Neural progenitor cell (in vitro differentiated cells): ENCODE data around the gene MEIS1. TPM values are rescaled to one million over a fixed set of nuclear protein-coding genes. Genes with fewer than 3 reads are reported as not detected.

Source experiments
- DNase-seq: peaks from one replicate; pipeline ENCODE4 v3.0.0-alpha.2; 2016; ENCODE audit warnings: low spot score
- H2AFZ ChIP-seq: fragments of 200-600 bp; sonication (generic); replicated peaks from 2 replicates; pipeline ENCODE4 v1.6.1; 2016; ENCODE audit warnings: antibody characterized with exemption
- H3F3A ChIP-seq: fragments of 200-600 bp; sonication (generic); 2 replicates; pipeline ENCODE4 v1.6.1; 2016; ENCODE audit warnings: antibody characterized with exemption, low read depth
- H3K27ac ChIP-seq: fragments of 200-600 bp; sonication (generic); 2 replicates; pipeline ENCODE4 v1.5.1; 2016; ENCODE audit warnings: mild to moderate bottlenecking
- H3K27me3 ChIP-seq: fragments of 200-600 bp; sonication (generic); 2 replicates; pipeline ENCODE4 v1.6.1; 2016; ENCODE audit warnings: mild to moderate bottlenecking, moderate library complexity
- H3K36me3 ChIP-seq: fragments of 200-600 bp; sonication (generic); 2 replicates; pipeline ENCODE4 v1.5.1; 2016
- H3K4me1 ChIP-seq: fragments of 200-600 bp; sonication (generic); 2 replicates; pipeline ENCODE4 v1.6.1; 2016; ENCODE audit warnings: mixed run types
- H3K4me2 ChIP-seq: fragments of 200-600 bp; sonication (generic); 2 replicates; pipeline ENCODE4 v1.6.1; 2016
- H3K4me3 ChIP-seq: fragments of 200-600 bp; sonication (generic); 2 replicates; pipeline ENCODE4 v1.5.1; 2016
- H3K79me2 ChIP-seq: fragments of 200-600 bp; sonication (generic); 2 replicates; pipeline ENCODE4 v1.6.1; 2016; ENCODE audit warnings: low read depth
- H3K9ac ChIP-seq: fragments of 200-600 bp; sonication (generic); 2 replicates; pipeline ENCODE4 v1.6.1; 2016
- H3K9me3 ChIP-seq: fragments of 200-600 bp; sonication (generic); 2 replicates; pipeline ENCODE4 v1.5.1; 2016; ENCODE audit warnings: low read depth
- H4K20me1 ChIP-seq: fragments of 200-600 bp; sonication (generic); 2 replicates; pipeline ENCODE4 v1.6.1; 2016; ENCODE audit warnings: low read depth
- H3K27ac Mint-ChIP-seq: 3 replicates; pipeline ENCODE4 v1.8.0; 2021; ENCODE audit warnings: mixed read lengths
- H3K27me3 Mint-ChIP-seq: 2 replicates; pipeline ENCODE4 v1.8.0; 2022; ENCODE audit warnings: low read depth, mild to moderate bottlenecking, inconsistent platforms, moderate library complexity, mixed read lengths; ENCODE audit not compliant: insufficient read depth
- H3K36me3 Mint-ChIP-seq: 3 replicates; pipeline ENCODE4 v1.8.0; 2021; ENCODE audit warnings: mixed read lengths
- H3K4me1 Mint-ChIP-seq: 3 replicates; pipeline ENCODE4 v1.8.0; 2021; ENCODE audit warnings: mixed read lengths
- H3K4me3 Mint-ChIP-seq: 3 replicates; pipeline ENCODE4 v1.8.0; 2021; ENCODE audit warnings: mild to moderate bottlenecking, moderate library complexity, mixed read lengths
- H3K9me3 Mint-ChIP-seq: 3 replicates; pipeline ENCODE4 v1.8.0; 2020; ENCODE audit warnings: mixed read lengths
- CTCF ChIP-seq: fragments of 200-600 bp; sonication (generic); IDR thresholded peaks from 2 replicates; pipeline ENCODE4 v1.5.1; 2017; ENCODE audit warnings: antibody characterized with exemption, mild to moderate bottlenecking
- EZH2 ChIP-seq: fragments of 200-600 bp; sonication (generic); IDR thresholded peaks from 2 replicates; pipeline ENCODE4 v1.6.1; 2017; ENCODE audit warnings: antibody characterized with exemption, mild to moderate bottlenecking, moderate library complexity
- EZH2phosphoT487 ChIP-seq: fragments of 200-600 bp; sonication (generic); IDR thresholded peaks from 2 replicates; pipeline ENCODE4 v1.6.1; 2017; ENCODE audit warnings: antibody characterized with exemption
- total RNA-seq: library from RNA; depleted of rRNA; stranded (reverse); fragments of >200 nt; gene quantifications from 2 replicates; pipeline ENCODE4 v1.2.3, GENCODE V29; 2015; ENCODE audit warnings: low replicate concordance

The MEIS1 gene
- total RNA-seq, 1 donor from 2014 or later = 14.7 TPM

GRCh38 chr2:66523377-66523969 lies 88.5 kb downstream of the MEIS1 start:
- Histone ChIP-seq H3K4me3 (no peak overlapping the region), H3K27ac (no peak overlapping the region), H3K4me2 (no peak overlapping the region), H2AFZ (no peak overlapping the region), H3K9ac (no peak overlapping the region), H3K9me3 (no peaks in the 10 kb centered on the region), H3K79me2 (no peaks in the 10 kb centered on the region), H3K27me3 (no peaks in the 10 kb centered on the region), H4K20me1 (no peaks in the 10 kb centered on the region), H3K4me1 (peaks cover 26% of the 10 kb centered on the region), H3K36me3 (no peaks in the 10 kb centered on the region), H3F3A (no peaks in the 10 kb centered on the region)
- peaks cover 43% of the 10 kb centered on the region for H3K4me1 Mint-ChIP-seq
- no peak for TF ChIP-seq CTCF
- no peak for TF ChIP-seq EZH2
- no peak for TF ChIP-seq EZH2phosphoT487
- no peak overlapping the region for H3K4me3 Mint-ChIP-seq
- no peak for DNase-seq
- H3K27ac Mint-ChIP-seq = no peak overlapping the region
- no peaks in the 10 kb centered on the region for H3K9me3 Mint-ChIP-seq
- H3K36me3 Mint-ChIP-seq = peaks cover 2% of the 10 kb centered on the region
- peaks cover 6% of the 10 kb centered on the region for H3K27me3 Mint-ChIP-seq

GRCh38 chr2:66523990-66524389 lies 89.1 kb downstream of the MEIS1 start:
- Mint-ChIP-seq H3K9me3 (no peaks in the 10 kb centered on the region), H3K4me1 (peaks cover 41% of the 10 kb centered on the region), H3K27ac (no peak overlapping the region), H3K36me3 (peaks cover 7% of the 10 kb centered on the region), H3K27me3 (peaks cover 7% of the 10 kb centered on the region), H3K4me3 (no peak overlapping the region)
- H3K9ac ChIP-seq = no peak overlapping the region
- no peak overlapping the region for H3K27ac ChIP-seq
- no peak for DNase-seq
- no peaks in the 10 kb centered on the region for H3K36me3 ChIP-seq
- H3K27me3 ChIP-seq = no peaks in the 10 kb centered on the region
- no peaks in the 10 kb centered on the region for H3K9me3 ChIP-seq
- no peak overlapping the region for H2AFZ ChIP-seq
- no peaks in the 10 kb centered on the region for H3K79me2 ChIP-seq
- no peak for TF ChIP-seq EZH2phosphoT487
- no peak for TF ChIP-seq CTCF
- TF ChIP-seq EZH2 = no peak
- no peak overlapping the region for H3K4me3 ChIP-seq
- no peaks in the 10 kb centered on the region for H3F3A ChIP-seq
- peaks cover 23% of the 10 kb centered on the region for H3K4me1 ChIP-seq
- no peaks in the 10 kb centered on the region for H4K20me1 ChIP-seq
- H3K4me2 ChIP-seq = no peak overlapping the region

- peaks cover 10% of the 10 kb centered on the region for H3K36me3 Mint-ChIP-seq
Observed at GRCh38 chr2:66525606-66526005, 90.7 kb downstream of the MEIS1 start.

More at GRCh38 chr2:66525606-66526005, 90.7 kb downstream of the MEIS1 start:
- H2AFZ ChIP-seq = no peak overlapping the region
- no peak overlapping the region for H3K9ac ChIP-seq
- H3K4me2 ChIP-seq = peak overlapping the region; percentile 13
- no peaks in the 10 kb centered on the region for H4K20me1 ChIP-seq
- H3K4me1 ChIP-seq = peaks cover 23% of the 10 kb centered on the region
- no peaks in the 10 kb centered on the region for H3F3A ChIP-seq
- Mint-ChIP-seq H3K27ac (peak overlapping the region; percentile 72), H3K9me3 (no peaks in the 10 kb centered on the region), H3K4me3 (peak overlapping the region; percentile 58), H3K4me1 (peaks cover 41% of the 10 kb centered on the region), H3K27me3 (peaks cover 7% of the 10 kb centered on the region)
- no peak overlapping the region for H3K4me3 ChIP-seq
- DNase-seq = no peak
- TF ChIP-seq CTCF (no peak), EZH2phosphoT487 (no peak), EZH2 (no peak)
- no peak overlapping the region for H3K27ac ChIP-seq
- H3K27me3 ChIP-seq = no peaks in the 10 kb centered on the region
- H3K36me3 ChIP-seq = no peaks in the 10 kb centered on the region
- H3K9me3 ChIP-seq = no peaks in the 10 kb centered on the region
- no peaks in the 10 kb centered on the region for H3K79me2 ChIP-seq
